Spleen (tissue), 11 donors: ENCODE data around the gene CIDEB. TPM values are rescaled to one million over a fixed set of nuclear protein-coding genes. Genes with fewer than 3 reads are reported as not detected.

Source experiments
- DNase-seq: peaks from one replicate; pipeline ENCODE4 v3.0.0-alpha.2; 2020
- H3K27ac ChIP-seq, 8 donors: fragments of 200-600 bp; sonication (generic) in 7 of 8; 1 replicate in 4 of 8; 2 replicates in 4 of 8; pipeline versions ENCODE4 v1.5.0 to v1.8.0; 2016 to 2021; ENCODE audit warnings: inconsistent platforms in 4 of 8, mild to moderate bottlenecking in 4 of 8, moderate library complexity in 1 of 8
- H3K27me3 ChIP-seq, 7 donors: fragments of 200-600 bp; sonication (generic) in 6 of 7; replicated peaks in 1 of 7; 1 replicate in 4 of 7; 2 replicates in 3 of 7; pipeline versions ENCODE4 v1.5.0 to v1.8.0; 2016 to 2021; ENCODE audit warnings: inconsistent platforms in 3 of 7, mild to moderate bottlenecking in 1 of 7
- H3K36me3 ChIP-seq, 6 donors: fragments of 200-600 bp; sonication (generic) in 5 of 6; 1 replicate in 4 of 6; 2 replicates in 2 of 6; pipeline versions ENCODE4 v1.5.0 to v1.8.0; 2016 to 2021; ENCODE audit warnings: inconsistent platforms in 2 of 6
- H3K4me1 ChIP-seq, 6 donors: fragments of 200-600 bp; sonication (generic) in 5 of 6; 1 replicate in 3 of 6; 2 replicates in 3 of 6; pipeline versions ENCODE4 v1.5.0 to v1.8.0; 2016 to 2021; ENCODE audit warnings: inconsistent platforms in 3 of 6
- H3K4me3 ChIP-seq, 8 donors: fragments of 200-600 bp; sonication (generic) in 7 of 8; 1 replicate in 4 of 8; 2 replicates in 4 of 8; pipeline versions ENCODE4 v1.5.0 to v1.8.0; 2016 to 2021; ENCODE audit warnings: inconsistent platforms in 4 of 8, mild to moderate bottlenecking in 4 of 8, moderate library complexity in 2 of 8
- H3K9me3 ChIP-seq, 8 donors: fragments of 200-600 bp; sonication (generic) in 7 of 8; 1 replicate in 4 of 8; 2 replicates in 4 of 8; pipeline versions ENCODE4 v1.5.0 to v1.8.0; 2016 to 2021; ENCODE audit warnings: inconsistent platforms in 4 of 8
- POLR2A ChIP-seq, 3 donors: fragments of 450-650 bp; IDR thresholded peaks; one replicate each; pipeline ENCODE4 v1.5.1; 2017; ENCODE audit warnings: antibody characterized with exemption in 3 of 3, mild to moderate bottlenecking in 1 of 3
- POLR2AphosphoS5 ChIP-seq, 3 donors: sonication (generic); formaldehyde crosslinking; IDR thresholded peaks; one replicate each; pipeline ENCODE4 v1.5.1; 2017; ENCODE audit warnings: antibody characterized with exemption in 3 of 3
- WGBS, 5 donors: extraction: QIAGEN DNeasy Blood & Tissue Kit in 3 of 5; methylation state at CpG; one replicate each; pipeline versions ENCODE4 v1.1.5 to v1.1.7; 2013 to 2018; 5-methylcytosine and 5-hydroxymethylcytosine counted together
- intact Hi-C: fragments of 100-400 bp; cut with DNase I; formaldehyde crosslinking; loops from one replicate; pipeline ENCODE4 v1.15.0; 2023; ENCODE audit warnings: low total_unique reads
- polyA plus RNA-seq, 3 donors: library from polyadenylated mRNA; stranded (reverse); fragments of 200-250 nt; gene quantifications; one replicate each; pipeline ENCODE4 v1.2.1, GENCODE V29; 2013
- total RNA-seq, 7 donors: library from RNA; depleted of rRNA in 3 of 7; stranded (reverse); fragments of >200 nt in 3 of 7; fragmentation: NEBNext Ultra II Directional in 4 of 7; extraction: Animal tissue kit (Norgen Biotek cat#: 25700) in 4 of 7; gene quantifications; one replicate each; pipeline versions ENCODE4 v1.1.0 to v1.2.1, GENCODE V29; 2016 to 2021
- TF ChIP-seq, protein P1 (sequence below), 11 experiments: fragments of 200-600 bp in 7 of 11; fragments of 450-650 bp in 4 of 11; sonication (generic) in 4 of 11; IDR thresholded peaks in 8 of 11; conservative IDR thresholded peaks in 3 of 11; 1 replicate in 7 of 11; 2 replicates in 4 of 11; pipeline versions ENCODE4 v1.4.0 to v1.8.0; 2016 to 2021; ENCODE audit warnings: antibody characterized with exemption in 11 of 11, inconsistent platforms in 4 of 11, mild to moderate bottlenecking in 1 of 11
- donor health status: healthy with polysubstance abuse.
- donor health status: DM: no; HTN: no; CAD: no; lungs with moderate emphysema.
- donor health status: DM: no; HTN: no; CAD: no.
- donor health status: Bipolar disorder and iron deficiency.
- donor health status: healthy.
- donor health status: DM: no; HTN: no; CAD: no.
- donor health status: DM: yes; HTN: yes; CAD: no.

CIDEB gene
- total and polyA plus RNA-seq, 10 donors: 31.0 to 145 (median 81.6) TPM

DNA sequence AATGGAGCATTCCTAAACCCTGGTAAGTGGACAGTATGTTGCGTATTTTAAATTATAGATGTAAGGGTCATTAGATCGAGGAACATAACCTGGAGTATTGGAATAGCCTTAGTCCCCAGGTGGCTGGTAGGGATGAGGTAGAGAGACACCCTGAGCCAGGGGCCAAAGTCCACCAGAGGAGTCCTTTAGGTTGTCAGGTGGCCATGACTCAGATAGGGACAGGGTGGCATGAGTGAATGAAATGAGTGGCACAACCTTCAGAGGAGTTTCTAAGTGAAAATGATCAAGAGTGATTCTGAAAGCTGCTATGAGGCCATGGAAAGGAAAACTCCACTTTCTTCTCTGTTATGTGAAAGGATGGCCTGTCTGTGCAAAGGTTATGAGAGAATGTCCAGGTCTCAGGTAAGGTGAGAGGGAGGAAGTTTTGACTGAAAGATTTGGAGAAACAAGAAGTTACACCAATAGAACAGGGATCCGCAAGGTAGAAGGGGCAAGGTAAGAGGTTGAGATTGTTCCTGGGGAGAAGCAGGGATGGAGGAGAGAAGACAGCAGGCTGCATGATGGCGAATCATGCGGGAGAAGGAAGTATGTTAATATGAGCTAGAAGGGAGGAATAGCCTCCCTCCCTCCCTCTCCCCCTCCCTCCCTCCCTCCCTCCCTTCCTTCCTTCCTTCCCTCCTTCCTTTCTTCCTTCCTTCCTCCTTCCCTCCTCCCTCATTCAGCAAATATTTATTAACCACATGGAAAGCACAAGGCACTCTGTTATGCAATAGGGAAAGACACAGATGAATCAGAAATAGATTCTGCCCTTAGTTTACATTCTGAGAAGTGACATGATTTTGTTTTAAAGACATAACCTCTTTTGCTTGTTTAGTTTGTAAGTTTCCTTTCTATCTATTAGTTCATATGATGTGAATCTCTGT is 46.0 kb upstream of the CIDEB start:
- WGBS, 5 donors: 60 to 92% (median 76%) methylated on average over 5 of the region's 5 CpGs
- H3K4me3 ChIP-seq: no peak overlapping the region
- no peaks in the 10 kb centered on the region for H3K36me3 ChIP-seq
- intact Hi-C loops: no loop called here
- H3K4me1 ChIP-seq: no peaks in the 10 kb centered on the region
- peaks cover 0 to 37% (median 0%) of the 10 kb centered on the region in 7 donors for H3K27me3 ChIP-seq
- no peak for DNase-seq
- H3K9me3 ChIP-seq: no peaks in the 10 kb centered on the region
- H3K27ac ChIP-seq: no peak overlapping the region
- TF ChIP-seq POLR2AphosphoS5 (IDR thresholded peaks at IDR 0.05) (no peak), POLR2A (IDR thresholded peaks at IDR 0.05) (no peak)
- TF ChIP-seq, protein P1, sequence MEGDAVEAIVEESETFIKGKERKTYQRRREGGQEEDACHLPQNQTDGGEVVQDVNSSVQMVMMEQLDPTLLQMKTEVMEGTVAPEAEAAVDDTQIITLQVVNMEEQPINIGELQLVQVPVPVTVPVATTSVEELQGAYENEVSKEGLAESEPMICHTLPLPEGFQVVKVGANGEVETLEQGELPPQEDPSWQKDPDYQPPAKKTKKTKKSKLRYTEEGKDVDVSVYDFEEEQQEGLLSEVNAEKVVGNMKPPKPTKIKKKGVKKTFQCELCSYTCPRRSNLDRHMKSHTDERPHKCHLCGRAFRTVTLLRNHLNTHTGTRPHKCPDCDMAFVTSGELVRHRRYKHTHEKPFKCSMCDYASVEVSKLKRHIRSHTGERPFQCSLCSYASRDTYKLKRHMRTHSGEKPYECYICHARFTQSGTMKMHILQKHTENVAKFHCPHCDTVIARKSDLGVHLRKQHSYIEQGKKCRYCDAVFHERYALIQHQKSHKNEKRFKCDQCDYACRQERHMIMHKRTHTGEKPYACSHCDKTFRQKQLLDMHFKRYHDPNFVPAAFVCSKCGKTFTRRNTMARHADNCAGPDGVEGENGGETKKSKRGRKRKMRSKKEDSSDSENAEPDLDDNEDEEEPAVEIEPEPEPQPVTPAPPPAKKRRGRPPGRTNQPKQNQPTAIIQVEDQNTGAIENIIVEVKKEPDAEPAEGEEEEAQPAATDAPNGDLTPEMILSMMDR (IDR thresholded peaks at IDR 0.05 in 8 of 11, conservative IDR thresholded peaks at IDR 0.05 in 3 of 11): no peak

DNA sequence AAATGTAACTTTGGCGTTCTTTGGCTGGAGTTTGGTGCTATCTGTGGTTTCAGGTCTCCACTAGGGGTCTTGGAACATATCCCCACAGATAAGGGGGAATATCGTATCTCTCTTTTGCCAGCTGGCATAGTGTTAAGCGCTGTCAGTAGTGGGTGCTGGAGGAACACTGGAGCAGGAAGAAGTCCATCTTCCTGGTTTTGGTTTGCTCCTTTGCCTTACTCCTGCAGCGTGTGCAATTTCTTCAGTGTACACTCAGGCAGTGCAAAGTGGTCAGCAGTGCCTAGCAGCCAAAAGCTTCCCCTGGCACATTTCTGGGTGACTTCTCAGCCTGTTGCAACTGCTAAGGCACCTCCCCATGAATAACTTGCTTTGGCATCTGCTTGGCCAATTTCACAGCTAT is 43.7 kb upstream of the CIDEB start:
- 34 to 44% (median 39%) methylated on average over 4 of the region's 4 CpGs for WGBS, 5 donors
- H3K4me1 ChIP-seq: no peaks in the 10 kb centered on the region
- DNase-seq: no peak

DNA sequence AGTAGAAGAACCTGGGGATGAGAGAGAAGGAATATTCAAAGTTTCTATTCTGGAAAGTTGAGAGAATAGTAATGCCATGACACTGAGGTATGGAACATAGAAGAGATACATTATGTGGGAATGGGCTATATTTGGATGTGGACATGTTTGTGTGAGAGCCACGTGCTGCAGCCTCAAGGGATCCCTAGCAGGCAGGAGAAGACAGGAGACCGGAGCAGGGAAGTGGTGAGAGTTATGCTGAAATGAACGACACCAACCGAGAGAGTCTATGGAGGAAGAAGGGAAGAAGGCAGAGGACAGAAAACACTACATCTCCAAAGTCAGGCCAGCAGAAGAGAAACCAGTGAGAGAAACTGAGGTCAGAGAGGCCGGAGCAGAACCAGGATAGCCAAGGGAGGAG is 42.0 kb upstream of the CIDEB start:
- H3K27me3 ChIP-seq: peaks cover 0 to 35% (median 0%) of the 10 kb centered on the region in 7 donors
- 77 to 90% (median 81%) methylated on average over 5 of the region's 5 CpGs for WGBS, 5 donors
- no peaks in the 10 kb centered on the region for H3K4me1 ChIP-seq
- H3K36me3 ChIP-seq: no peaks in the 10 kb centered on the region
- H3K27ac ChIP-seq: no peak overlapping the region
- no peaks in the 10 kb centered on the region for H3K9me3 ChIP-seq
- no peak for DNase-seq
- no peak overlapping the region for H3K4me3 ChIP-seq
- intact Hi-C loops: no loop called here
- no peak for TF ChIP-seq POLR2A (IDR thresholded peaks at IDR 0.05)
- TF ChIP-seq, protein P1 (IDR thresholded peaks at IDR 0.05 in 8 of 11, conservative IDR thresholded peaks at IDR 0.05 in 3 of 11): no peak
- TF ChIP-seq POLR2AphosphoS5 (IDR thresholded peaks at IDR 0.05): no peak

More for the DNA sequence above, 43.7 kb upstream of the CIDEB start:
- Histone ChIP-seq H3K27ac (no peak overlapping the region), H3K36me3 (no peaks in the 10 kb centered on the region), H3K4me3 (no peak overlapping the region), H3K27me3 (peaks cover 0 to 33% (median 0%) of the 10 kb centered on the region in 7 donors), H3K9me3 (no peaks in the 10 kb centered on the region)
- TF ChIP-seq, protein P1 (IDR thresholded peaks at IDR 0.05 in 8 of 11, conservative IDR thresholded peaks at IDR 0.05 in 3 of 11): no peak
- no peak for TF ChIP-seq POLR2AphosphoS5 (IDR thresholded peaks at IDR 0.05)
- intact Hi-C loops: no loop called here

DNA sequence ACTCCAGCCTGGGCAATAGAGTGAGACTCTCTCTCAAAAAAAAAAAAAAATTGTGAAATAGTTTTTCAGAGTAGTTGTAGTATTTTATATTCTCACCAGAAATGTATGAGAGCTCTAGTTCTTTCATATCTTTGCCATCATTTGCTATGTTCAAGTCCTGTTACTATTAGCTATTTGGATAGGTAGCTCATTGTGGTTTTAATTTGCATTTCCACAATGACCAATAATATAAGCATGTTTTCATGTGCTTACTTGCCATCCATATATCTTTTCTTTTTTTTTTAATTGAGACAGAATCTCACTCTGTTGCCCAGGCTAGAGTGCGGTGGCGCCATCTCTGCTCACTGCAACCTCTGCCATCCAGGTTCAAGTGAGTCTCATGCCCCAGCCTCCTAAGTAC is 40.4 kb upstream of the CIDEB start:
- Histone ChIP-seq H3K27ac (no peak overlapping the region), H3K4me1 (no peaks in the 10 kb centered on the region), H3K36me3 (no peaks in the 10 kb centered on the region), H3K9me3 (no peaks in the 10 kb centered on the region), H3K4me3 (no peak overlapping the region), H3K27me3 (peaks cover 0 to 32% (median 0%) of the 10 kb centered on the region in 7 donors)
- intact Hi-C loops: no loop called here
- 88 to 97% (median 95%) methylated on average over 2 of the region's 2 CpGs for WGBS, 5 donors
- no peak for TF ChIP-seq POLR2A (IDR thresholded peaks at IDR 0.05)
- TF ChIP-seq POLR2AphosphoS5 (IDR thresholded peaks at IDR 0.05): no peak
- TF ChIP-seq, protein P1 (IDR thresholded peaks at IDR 0.05 in 8 of 11, conservative IDR thresholded peaks at IDR 0.05 in 3 of 11): no peak
- no peak for DNase-seq
